Measurements from ENCODE around the gene GP1BA.

Gene GP1BA

DNA sequence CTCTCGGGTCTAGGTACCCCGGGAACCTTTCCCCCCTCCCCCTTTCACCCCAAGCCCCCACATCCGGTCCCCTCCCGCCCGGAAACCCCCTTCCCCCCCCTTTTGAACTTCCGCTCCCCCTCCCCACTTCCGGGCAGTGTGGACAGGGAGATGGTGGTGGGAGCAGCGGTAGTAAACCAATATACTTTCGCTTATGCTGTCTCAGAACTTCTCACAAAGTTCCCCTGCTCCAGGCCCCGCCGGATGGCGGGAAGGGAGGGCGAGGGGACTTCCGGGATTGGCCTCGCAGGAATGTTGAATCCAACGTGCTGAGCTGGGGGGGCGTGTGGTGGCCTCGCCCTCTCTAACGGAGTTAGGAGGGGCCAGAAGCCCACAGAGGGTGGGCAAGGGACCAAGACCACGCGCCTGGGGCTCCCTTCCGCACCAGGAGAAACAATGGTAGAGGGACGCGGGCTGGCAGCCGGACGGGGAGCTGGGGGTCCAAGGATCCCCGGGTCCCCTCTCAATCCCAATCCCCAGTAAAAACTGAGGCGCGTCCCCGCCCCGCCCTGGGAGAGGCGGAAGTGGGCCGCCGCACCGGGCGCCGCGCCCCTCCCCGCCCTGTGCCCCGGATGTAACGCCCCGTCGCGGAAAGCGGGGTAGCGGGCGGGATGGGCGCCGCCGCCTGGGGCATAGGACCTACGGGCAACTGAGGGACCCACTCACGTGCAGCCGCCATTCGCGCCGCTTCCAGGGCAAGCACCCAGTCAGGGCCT lies 15.5 kb downstream of the GP1BA start (continued):
- TF ChIP-seq, protein P1, sequence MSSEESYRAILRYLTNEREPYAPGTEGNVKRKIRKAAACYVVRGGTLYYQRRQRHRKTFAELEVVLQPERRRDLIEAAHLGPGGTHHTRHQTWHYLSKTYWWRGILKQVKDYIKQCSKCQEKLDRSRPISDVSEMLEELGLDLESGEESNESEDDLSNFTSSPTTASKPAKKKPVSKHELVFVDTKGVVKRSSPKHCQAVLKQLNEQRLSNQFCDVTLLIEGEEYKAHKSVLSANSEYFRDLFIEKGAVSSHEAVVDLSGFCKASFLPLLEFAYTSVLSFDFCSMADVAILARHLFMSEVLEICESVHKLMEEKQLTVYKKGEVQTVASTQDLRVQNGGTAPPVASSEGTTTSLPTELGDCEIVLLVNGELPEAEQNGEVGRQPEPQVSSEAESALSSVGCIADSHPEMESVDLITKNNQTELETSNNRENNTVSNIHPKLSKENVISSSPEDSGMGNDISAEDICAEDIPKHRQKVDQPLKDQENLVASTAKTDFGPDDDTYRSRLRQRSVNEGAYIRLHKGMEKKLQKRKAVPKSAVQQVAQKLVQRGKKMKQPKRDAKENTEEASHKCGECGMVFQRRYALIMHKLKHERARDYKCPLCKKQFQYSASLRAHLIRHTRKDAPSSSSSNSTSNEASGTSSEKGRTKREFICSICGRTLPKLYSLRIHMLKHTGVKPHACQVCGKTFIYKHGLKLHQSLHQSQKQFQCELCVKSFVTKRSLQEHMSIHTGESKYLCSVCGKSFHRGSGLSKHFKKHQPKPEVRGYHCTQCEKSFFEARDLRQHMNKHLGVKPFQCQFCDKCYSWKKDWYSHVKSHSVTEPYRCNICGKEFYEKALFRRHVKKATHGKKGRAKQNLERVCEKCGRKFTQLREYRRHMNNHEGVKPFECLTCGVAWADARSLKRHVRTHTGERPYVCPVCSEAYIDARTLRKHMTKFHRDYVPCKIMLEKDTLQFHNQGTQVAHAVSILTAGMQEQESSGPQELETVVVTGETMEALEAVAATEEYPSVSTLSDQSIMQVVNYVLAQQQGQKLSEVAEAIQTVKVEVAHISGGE (tag by site-specific recombination; conservative IDR thresholded peaks at IDR 0.05; ENCODE audit: low read depth), result peak; percentile 71
- TF ChIP-seq ZNF2 (tag by site-specific recombination; IDR thresholded peaks at IDR 0.05) (no peak), OVOL3 (tag by site-specific recombination; IDR thresholded peaks at IDR 0.05) (peak; percentile 52; the same call in 1 of the 2 replicates), ZFP69B (tag by site-specific recombination; IDR thresholded peaks at IDR 0.05) (peak; percentile 19; the same call in 1 of the 2 replicates), ZFHX2 (tag by site-specific recombination; conservative IDR thresholded peaks at IDR 0.05) (0 out of 2 replicates have a peak, but pooled peaks have one; percentile 8), ZEB2 (tag by site-specific recombination; IDR thresholded peaks at IDR 0.05) (peak; percentile 61), ZNF571 (tag by site-specific recombination; IDR thresholded peaks at IDR 0.05) (no peak), KLF9 (tag by site-specific recombination; IDR thresholded peaks at IDR 0.05; ENCODE audit: low read depth) (peak; percentile 92), ZNF24 (tag by site-specific recombination; IDR thresholded peaks at IDR 0.05) (0 out of 2 replicates have a peak, but pooled peaks have one; percentile 11), ZNF366 (tag by site-specific recombination; conservative IDR thresholded peaks at IDR 0.05) (no peak), MEIS1 (CRISPR knock-in tag; IDR thresholded peaks at IDR 0.05; ENCODE audit: borderline replicate concordance) (no peak)
- TF ChIP-seq, protein P2, sequence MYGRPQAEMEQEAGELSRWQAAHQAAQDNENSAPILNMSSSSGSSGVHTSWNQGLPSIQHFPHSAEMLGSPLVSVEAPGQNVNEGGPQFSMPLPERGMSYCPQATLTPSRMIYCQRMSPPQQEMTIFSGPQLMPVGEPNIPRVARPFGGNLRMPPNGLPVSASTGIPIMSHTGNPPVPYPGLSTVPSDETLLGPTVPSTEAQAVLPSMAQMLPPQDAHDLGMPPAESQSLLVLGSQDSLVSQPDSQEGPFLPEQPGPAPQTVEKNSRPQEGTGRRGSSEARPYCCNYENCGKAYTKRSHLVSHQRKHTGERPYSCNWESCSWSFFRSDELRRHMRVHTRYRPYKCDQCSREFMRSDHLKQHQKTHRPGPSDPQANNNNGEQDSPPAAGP (tag by site-specific recombination; IDR thresholded peaks at IDR 0.05), result peak; percentile 70; the same call in 1 of the 2 replicates
- TF ChIP-seq, protein P3, sequence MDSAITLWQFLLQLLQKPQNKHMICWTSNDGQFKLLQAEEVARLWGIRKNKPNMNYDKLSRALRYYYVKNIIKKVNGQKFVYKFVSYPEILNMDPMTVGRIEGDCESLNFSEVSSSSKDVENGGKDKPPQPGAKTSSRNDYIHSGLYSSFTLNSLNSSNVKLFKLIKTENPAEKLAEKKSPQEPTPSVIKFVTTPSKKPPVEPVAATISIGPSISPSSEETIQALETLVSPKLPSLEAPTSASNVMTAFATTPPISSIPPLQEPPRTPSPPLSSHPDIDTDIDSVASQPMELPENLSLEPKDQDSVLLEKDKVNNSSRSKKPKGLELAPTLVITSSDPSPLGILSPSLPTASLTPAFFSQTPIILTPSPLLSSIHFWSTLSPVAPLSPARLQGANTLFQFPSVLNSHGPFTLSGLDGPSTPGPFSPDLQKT (IDR thresholded peaks at IDR 0.05; ENCODE audit: borderline replicate concordance, low read depth, low read length), result no peak
- TF ChIP-seq, protein P4, sequence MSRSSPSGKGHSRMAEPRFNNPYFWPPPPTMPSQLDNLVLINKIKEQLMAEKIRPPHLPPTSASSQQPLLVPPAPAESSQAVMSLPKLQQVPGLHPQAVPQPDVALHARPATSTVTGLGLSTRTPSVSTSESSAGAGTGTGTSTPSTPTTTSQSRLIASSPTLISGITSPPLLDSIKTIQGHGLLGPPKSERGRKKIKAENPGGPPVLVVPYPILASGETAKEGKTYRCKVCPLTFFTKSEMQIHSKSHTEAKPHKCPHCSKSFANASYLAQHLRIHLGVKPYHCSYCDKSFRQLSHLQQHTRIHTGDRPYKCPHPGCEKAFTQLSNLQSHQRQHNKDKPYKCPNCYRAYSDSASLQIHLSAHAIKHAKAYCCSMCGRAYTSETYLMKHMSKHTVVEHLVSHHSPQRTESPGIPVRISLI (tag by site-specific recombination; IDR thresholded peaks at IDR 0.05), result no peak
- TF ChIP-seq, protein P5, sequence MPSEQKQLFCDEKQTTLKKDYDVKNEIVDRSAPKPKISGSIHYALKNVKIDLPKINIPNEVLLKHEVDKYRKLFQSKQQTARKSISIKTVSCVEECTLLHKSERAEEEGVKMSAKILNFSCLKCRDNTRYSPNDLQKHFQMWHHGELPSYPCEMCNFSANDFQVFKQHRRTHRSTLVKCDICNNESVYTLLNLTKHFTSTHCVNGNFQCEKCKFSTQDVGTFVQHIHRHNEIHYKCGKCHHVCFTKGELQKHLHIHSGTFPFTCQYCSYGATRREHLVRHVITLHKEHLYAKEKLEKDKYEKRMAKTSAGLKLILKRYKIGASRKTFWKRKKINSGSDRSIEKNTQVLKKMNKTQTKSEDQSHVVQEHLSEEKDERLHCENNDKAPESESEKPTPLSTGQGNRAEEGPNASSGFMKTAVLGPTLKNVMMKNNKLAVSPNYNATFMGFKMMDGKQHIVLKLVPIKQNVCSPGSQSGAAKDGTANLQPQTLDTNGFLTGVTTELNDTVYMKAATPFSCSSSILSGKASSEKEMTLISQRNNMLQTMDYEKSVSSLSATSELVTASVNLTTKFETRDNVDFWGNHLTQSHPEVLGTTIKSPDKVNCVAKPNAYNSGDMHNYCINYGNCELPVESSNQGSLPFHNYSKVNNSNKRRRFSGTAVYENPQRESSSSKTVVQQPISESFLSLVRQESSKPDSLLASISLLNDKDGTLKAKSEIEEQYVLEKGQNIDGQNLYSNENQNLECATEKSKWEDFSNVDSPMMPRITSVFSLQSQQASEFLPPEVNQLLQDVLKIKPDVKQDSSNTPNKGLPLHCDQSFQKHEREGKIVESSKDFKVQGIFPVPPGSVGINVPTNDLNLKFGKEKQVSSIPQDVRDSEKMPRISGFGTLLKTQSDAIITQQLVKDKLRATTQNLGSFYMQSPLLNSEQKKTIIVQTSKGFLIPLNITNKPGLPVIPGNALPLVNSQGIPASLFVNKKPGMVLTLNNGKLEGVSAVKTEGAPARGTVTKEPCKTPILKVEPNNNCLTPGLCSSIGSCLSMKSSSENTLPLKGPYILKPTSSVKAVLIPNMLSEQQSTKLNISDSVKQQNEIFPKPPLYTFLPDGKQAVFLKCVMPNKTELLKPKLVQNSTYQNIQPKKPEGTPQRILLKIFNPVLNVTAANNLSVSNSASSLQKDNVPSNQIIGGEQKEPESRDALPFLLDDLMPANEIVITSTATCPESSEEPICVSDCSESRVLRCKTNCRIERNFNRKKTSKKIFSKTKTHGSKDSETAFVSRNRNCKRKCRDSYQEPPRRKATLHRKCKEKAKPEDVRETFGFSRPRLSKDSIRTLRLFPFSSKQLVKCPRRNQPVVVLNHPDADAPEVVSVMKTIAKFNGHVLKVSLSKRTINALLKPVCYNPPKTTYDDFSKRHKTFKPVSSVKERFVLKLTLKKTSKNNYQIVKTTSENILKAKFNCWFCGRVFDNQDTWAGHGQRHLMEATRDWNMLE (tag by site-specific recombination; conservative IDR thresholded peaks at IDR 0.05; ENCODE audit: low read depth), result no peak; the same call in 1 of the 2 replicates
- TF ChIP-seq, protein P6, sequence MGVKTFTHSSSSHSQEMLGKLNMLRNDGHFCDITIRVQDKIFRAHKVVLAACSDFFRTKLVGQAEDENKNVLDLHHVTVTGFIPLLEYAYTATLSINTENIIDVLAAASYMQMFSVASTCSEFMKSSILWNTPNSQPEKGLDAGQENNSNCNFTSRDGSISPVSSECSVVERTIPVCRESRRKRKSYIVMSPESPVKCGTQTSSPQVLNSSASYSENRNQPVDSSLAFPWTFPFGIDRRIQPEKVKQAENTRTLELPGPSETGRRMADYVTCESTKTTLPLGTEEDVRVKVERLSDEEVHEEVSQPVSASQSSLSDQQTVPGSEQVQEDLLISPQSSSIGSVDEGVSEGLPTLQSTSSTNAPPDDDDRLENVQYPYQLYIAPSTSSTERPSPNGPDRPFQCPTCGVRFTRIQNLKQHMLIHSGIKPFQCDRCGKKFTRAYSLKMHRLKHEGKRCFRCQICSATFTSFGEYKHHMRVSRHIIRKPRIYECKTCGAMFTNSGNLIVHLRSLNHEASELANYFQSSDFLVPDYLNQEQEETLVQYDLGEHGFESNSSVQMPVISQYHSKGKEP (tag by site-specific recombination; IDR thresholded peaks at IDR 0.05), result no peak
- TF ChIP-seq, protein P7, sequence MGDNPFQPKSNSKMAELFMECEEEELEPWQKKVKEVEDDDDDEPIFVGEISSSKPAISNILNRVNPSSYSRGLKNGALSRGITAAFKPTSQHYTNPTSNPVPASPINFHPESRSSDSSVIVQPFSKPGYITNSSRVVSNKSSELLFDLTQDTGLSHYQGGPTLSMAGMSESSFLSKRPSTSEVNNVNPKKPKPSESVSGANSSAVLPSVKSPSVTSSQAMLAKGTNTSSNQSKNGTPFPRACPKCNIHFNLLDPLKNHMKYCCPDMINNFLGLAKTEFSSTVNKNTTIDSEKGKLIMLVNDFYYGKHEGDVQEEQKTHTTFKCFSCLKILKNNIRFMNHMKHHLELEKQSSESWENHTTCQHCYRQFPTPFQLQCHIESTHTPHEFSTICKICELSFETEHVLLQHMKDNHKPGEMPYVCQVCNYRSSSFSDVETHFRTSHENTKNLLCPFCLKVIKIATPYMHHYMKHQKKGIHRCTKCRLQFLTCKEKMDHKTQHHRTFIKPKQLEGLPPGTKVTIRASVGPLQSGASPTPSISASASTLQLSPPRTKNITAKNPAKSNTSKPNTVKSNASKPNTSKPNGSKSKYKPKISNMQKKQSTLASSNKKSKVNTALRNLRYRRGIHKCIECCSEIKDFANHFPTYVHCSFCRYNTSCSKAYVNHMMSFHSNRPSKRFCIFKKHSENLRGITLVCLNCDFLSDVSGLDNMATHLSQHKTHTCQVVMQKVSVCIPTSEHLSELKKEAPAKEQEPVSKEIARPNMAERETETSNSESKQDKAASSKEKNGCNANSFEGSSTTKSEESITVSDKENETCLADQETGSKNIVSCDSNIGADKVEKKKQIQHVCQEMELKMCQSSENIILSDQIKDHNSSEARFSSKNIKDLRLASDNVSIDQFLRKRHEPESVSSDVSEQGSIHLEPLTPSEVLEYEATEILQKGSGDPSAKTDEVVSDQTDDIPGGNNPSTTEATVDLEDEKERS (tag by site-specific recombination; IDR thresholded peaks at IDR 0.05), result no peak
- TF ChIP-seq, protein P8, sequence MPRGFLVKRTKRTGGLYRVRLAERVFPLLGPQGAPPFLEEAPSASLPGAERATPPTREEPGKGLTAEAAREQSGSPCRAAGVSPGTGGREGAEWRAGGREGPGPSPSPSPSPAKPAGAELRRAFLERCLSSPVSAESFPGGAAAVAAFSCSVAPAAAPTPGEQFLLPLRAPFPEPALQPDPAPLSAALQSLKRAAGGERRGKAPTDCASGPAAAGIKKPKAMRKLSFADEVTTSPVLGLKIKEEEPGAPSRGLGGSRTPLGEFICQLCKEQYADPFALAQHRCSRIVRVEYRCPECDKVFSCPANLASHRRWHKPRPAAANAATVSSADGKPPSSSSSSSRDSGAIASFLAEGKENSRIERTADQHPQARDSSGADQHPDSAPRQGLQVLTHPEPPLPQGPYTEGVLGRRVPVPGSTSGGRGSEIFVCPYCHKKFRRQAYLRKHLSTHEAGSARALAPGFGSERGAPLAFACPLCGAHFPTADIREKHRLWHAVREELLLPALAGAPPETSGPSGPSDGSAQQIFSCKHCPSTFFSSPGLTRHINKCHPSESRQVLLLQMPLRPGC (tag by site-specific recombination; IDR thresholded peaks at IDR 0.05), result peak; percentile 37; the same call in 1 of the 2 replicates

Data from HEK293 (cell line).